OCI-LY1 (cell line): ENCODE results near the gene TMEM151B.

Experiments
- EZH2 ChIP-seq: fragments of 200-600 bp; sonication (generic), shearing (Covaris generic); IDR thresholded peaks from 2 replicates; pipeline ENCODE4 v1.8.0; 2017; ENCODE audit warnings: borderline replicate concordance, mixed run types, mild to moderate bottlenecking, antibody characterized with exemption, low read length, moderate library complexity, mixed read lengths
- TF ChIP-seq, protein P1 (sequence below): fragments of 200-600 bp; sonication (generic), shearing (Covaris generic); IDR thresholded peaks from 2 replicates; pipeline ENCODE4 v1.5.1; 2017; ENCODE audit warnings: mild to moderate bottlenecking, antibody characterized with exemption, low read length, moderate library complexity, mixed read lengths

- TF ChIP-seq, protein P1, sequence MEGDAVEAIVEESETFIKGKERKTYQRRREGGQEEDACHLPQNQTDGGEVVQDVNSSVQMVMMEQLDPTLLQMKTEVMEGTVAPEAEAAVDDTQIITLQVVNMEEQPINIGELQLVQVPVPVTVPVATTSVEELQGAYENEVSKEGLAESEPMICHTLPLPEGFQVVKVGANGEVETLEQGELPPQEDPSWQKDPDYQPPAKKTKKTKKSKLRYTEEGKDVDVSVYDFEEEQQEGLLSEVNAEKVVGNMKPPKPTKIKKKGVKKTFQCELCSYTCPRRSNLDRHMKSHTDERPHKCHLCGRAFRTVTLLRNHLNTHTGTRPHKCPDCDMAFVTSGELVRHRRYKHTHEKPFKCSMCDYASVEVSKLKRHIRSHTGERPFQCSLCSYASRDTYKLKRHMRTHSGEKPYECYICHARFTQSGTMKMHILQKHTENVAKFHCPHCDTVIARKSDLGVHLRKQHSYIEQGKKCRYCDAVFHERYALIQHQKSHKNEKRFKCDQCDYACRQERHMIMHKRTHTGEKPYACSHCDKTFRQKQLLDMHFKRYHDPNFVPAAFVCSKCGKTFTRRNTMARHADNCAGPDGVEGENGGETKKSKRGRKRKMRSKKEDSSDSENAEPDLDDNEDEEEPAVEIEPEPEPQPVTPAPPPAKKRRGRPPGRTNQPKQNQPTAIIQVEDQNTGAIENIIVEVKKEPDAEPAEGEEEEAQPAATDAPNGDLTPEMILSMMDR: no peak
- no peak for TF ChIP-seq EZH2
Measured at GRCh38 chr6:44269178-44269920, 901 bp upstream of the TMEM151B start.
